Right lobe of liver (tissue), 6 donors: ENCODE measurements around the gene BDH1. TPM values are rescaled to one million over a fixed set of nuclear protein-coding genes. Genes with fewer than 3 reads are reported as not detected.
"Not testable (repeated sequence)": the region's sequence is repeated elsewhere in the genome, so short reads cannot be mapped to it uniquely, and the experiment has no call there.

Experiments used
- ATAC-seq, 4 donors: fragments of 200-7000 bp; cut with Tn5 transposase; one replicate each; pipeline ENCODE4 v1.9.1; 2020; ENCODE audit warnings: mild to moderate bottlenecking in 4 of 4, moderate library complexity in 4 of 4
- DNase-seq, 3 donors: peaks; one replicate each; pipeline ENCODE4 v3.0.0-alpha.2; 2020
- H3K27ac ChIP-seq, 3 donors: fragments of 200-600 bp; one replicate each; pipeline ENCODE4 v1.8.0; 2022
- H3K27me3 ChIP-seq, 2 donors: fragments of 200-600 bp; one replicate each; pipeline ENCODE4 v1.8.0; 2022
- H3K36me3 ChIP-seq, 4 donors: fragments of 200-600 bp; sonication (generic) in 1 of 4; one replicate each; pipeline versions ENCODE4 v1.5.1 to v1.8.0; 2017 to 2022; ENCODE audit warnings: control low read depth in 1 of 4
- H3K4me1 ChIP-seq, 4 donors: fragments of 200-600 bp; sonication (generic) in 1 of 4; one replicate each; pipeline versions ENCODE4 v1.5.1 to v1.8.0; 2017 to 2022; ENCODE audit warnings: control low read depth in 1 of 4
- H3K4me3 ChIP-seq, 3 donors: fragments of 200-600 bp; one replicate each; pipeline ENCODE4 v1.8.0; 2022
- H3K9me3 ChIP-seq, 4 donors: fragments of 200-600 bp; sonication (generic) in 1 of 4; one replicate each; pipeline versions ENCODE4 v1.5.1 to v1.8.0; 2017 to 2022; ENCODE audit warnings: control low read depth in 1 of 4
- CTCF ChIP-seq, 4 donors: fragments of 200-600 bp in 3 of 4; fragments of 450-650 bp in 1 of 4; IDR thresholded peaks; one replicate each; pipeline versions ENCODE4 v1.5.1 to v1.8.0; 2016 to 2022; ENCODE audit warnings: antibody characterized with exemption in 4 of 4, mild to moderate bottlenecking in 2 of 4
- POLR2A ChIP-seq: fragments of 450-650 bp; IDR thresholded peaks from one replicate; pipeline ENCODE4 v1.6.1; 2017; ENCODE audit warnings: antibody characterized with exemption, mild to moderate bottlenecking
- WGBS: methylation state at CpG from one replicate; pipeline ENCODE4 v1.1.6; 2018; ENCODE audit warnings: low coverage, low lambda C conversion rate; ENCODE audit not compliant: insufficient coverage; ENCODE audit errors: missing lambda C conversion rate; 5-methylcytosine and 5-hydroxymethylcytosine counted together
- intact Hi-C, 2 donors: fragments of 100-400 bp; cut with DNase I; formaldehyde crosslinking; loops; one replicate each; pipeline versions ENCODE4 v1.11.2 to v1.14.1; 2022
- long read RNA-seq: library from polyadenylated mRNA; unstranded; transcript quantifications from one replicate; pipeline ENCODE4 v2.0.0, GENCODE V29; 2019
- total RNA-seq, 6 experiments: library from RNA; depleted of rRNA in 2 of 6; stranded (reverse); fragments of >200 nt in 2 of 6; fragmentation: NEBNext Ultra II Directional in 3 of 6; extraction: Animal tissue kit (Norgen Biotek cat#: 25700) in 3 of 6; gene quantifications; one replicate each; pipeline versions ENCODE4 v1.1.0 to v1.2.4, GENCODE V29; 2016 to 2023
- donor health status: DM: no; HTN: yes; CAD: no.
- donor health status: DM: no; HTN: no; CAD: no.
- donor health status: DM: no; HTN: no; CAD: no.
- donor health status: DM: no; HTN: yes; CAD: no.
- donor health status: DM: no; HTN: yes; CAD: no.

Gene BDH1
- 100 to 1,000 TPM in 5 of 6 experiments, 10 to 100 TPM in 1; 65.5 to 366 (median 233) TPM for total RNA-seq
- long read RNA-seq, transcript BDH1-201 (7 exons, 3,330 nt), result major isoform, 25 of 36 reads
- long read RNA-seq, partial matches to known transcripts, result 2 of 36 reads
- long read RNA-seq, other reads (novel, unspliced or antisense), result 7 of 36 reads

GRCh38 chr3:197555281-197556261 lies at the start of gene BDH1:
Gene BDH1 (minus strand): TSS chr3:197555968. CDS start chr3:197546443, 9,525 bp downstream.
- ATAC-seq, result no peak
- H3K4me1 ChIP-seq, result peaks cover 0 to 38% (median 10%) of the 10 kb centered on the region in 4 donors
- peak in 1 of 3 donors; percentile 39 for DNase-seq
- H3K4me3 ChIP-seq, result peak within 1 kb of the TSS; percentile 44 to 56 (median 51)
- no peaks in the 10 kb centered on the region for H3K27me3 ChIP-seq
- no CpG with 5 or more reads among the region's 96 CpGs for WGBS
- TF ChIP-seq CTCF (IDR thresholded peaks at IDR 0.05) (no peak), POLR2A (no peak)
- no peaks in the 10 kb centered on the region for H3K9me3 ChIP-seq
- intact Hi-C loops, result no loop called here
- H3K27ac ChIP-seq, result peak within 1 kb of the TSS in 2 of 3 donors; percentile 7 to 57
- peaks cover 0 to 15% (median 1%) of the 10 kb centered on the region in 4 donors for H3K36me3 ChIP-seq

GRCh38 chr3:197603317-197603933 lies 47.7 kb upstream of the BDH1 start:
- WGBS, result 90% methylated on average over 3 of the region's 15 CpGs
- Histone ChIP-seq H3K4me3 (no peak overlapping the region), H3K9me3 (no peaks in the 10 kb centered on the region), H3K36me3 (peaks cover 0 to 26% (median 4%) of the 10 kb centered on the region in 4 donors), H3K27me3 (no peaks in the 10 kb centered on the region), H3K27ac (no peak overlapping the region), H3K4me1 (peaks cover 0 to 29% (median 13%) of the 10 kb centered on the region in 4 donors)
- DNase-seq (no peak), ATAC-seq (no peak)
- TF ChIP-seq CTCF (IDR thresholded peaks at IDR 0.05) (no peak), POLR2A (no peak)
- intact Hi-C loops, result no loop called here

GRCh38 chr3:197602351-197602750 lies 46.6 kb upstream of the BDH1 start:
- intact Hi-C loops, result not testable (repeated sequence)

GRCh38 chr3:197601566-197601840 lies 45.7 kb upstream of the BDH1 start:
- ATAC-seq, H3K4me3 ChIP-seq, H3K27ac ChIP-seq, H3K27me3 ChIP-seq, H3K9me3 ChIP-seq, intact Hi-C loops, DNase-seq, H3K36me3 ChIP-seq: not testable (repeated sequence)
- peaks cover 0 to 45% (median 21%) of the 10 kb centered on the region in 4 donors for H3K4me1 ChIP-seq
- 52% methylated on average over 2 of the region's 2 CpGs for WGBS

More at GRCh38 chr3:197602351-197602750, 46.6 kb upstream of the BDH1 start:
- H3K9me3 ChIP-seq, H3K4me3 ChIP-seq, ATAC-seq, H3K27ac ChIP-seq, DNase-seq, H3K27me3 ChIP-seq: not testable (repeated sequence)
- peaks cover 0 to 38% (median 18%) of the 10 kb centered on the region in 4 donors for H3K4me1 ChIP-seq
- 97% methylated on average over 12 of the region's 31 CpGs for WGBS
- peaks cover 0 to 15% (median 0%) of the 10 kb centered on the region in 4 donors for H3K36me3 ChIP-seq

- Histone ChIP-seq H3K27ac (no peak overlapping the region), H3K4me1 (peaks cover 0 to 45% (median 21%) of the 10 kb centered on the region in 4 donors), H3K27me3 (no peaks in the 10 kb centered on the region), H3K9me3 (no peaks in the 10 kb centered on the region), H3K4me3 (no peak overlapping the region), H3K36me3 (peaks cover 0 to 1% (median 0%) of the 10 kb centered on the region in 4 donors)
- 84% methylated on average over 9 of the region's 22 CpGs for WGBS
- TF ChIP-seq CTCF (IDR thresholded peaks at IDR 0.05) (no peak), POLR2A (no peak)
- no peak for DNase-seq
- no peak for ATAC-seq
- intact Hi-C loops, result no loop called here
Observed at GRCh38 chr3:197600796-197601565, 45.2 kb upstream of the BDH1 start.
